Uterus (tissue), 2 donors: ENCODE data around the gene TBXAS1.

Experiments used
- POLR2A ChIP-seq, 2 donors: fragments of 450-650 bp; IDR thresholded peaks; one replicate each; pipeline ENCODE4 v1.6.1; 2016; ENCODE audit warnings: antibody characterized with exemption in 2 of 2, mild to moderate bottlenecking in 1 of 2, moderate library complexity in 1 of 2
- TF ChIP-seq, protein P1 (sequence below), 4 experiments: fragments of 200-600 bp in 2 of 4; fragments of 450-650 bp in 2 of 4; sonication (generic) in 2 of 4; IDR thresholded peaks; one replicate each; pipeline ENCODE4 v1.5.1; 2016 to 2019; ENCODE audit warnings: antibody characterized with exemption in 4 of 4, mild to moderate bottlenecking in 2 of 4, moderate library complexity in 1 of 4

DNA sequence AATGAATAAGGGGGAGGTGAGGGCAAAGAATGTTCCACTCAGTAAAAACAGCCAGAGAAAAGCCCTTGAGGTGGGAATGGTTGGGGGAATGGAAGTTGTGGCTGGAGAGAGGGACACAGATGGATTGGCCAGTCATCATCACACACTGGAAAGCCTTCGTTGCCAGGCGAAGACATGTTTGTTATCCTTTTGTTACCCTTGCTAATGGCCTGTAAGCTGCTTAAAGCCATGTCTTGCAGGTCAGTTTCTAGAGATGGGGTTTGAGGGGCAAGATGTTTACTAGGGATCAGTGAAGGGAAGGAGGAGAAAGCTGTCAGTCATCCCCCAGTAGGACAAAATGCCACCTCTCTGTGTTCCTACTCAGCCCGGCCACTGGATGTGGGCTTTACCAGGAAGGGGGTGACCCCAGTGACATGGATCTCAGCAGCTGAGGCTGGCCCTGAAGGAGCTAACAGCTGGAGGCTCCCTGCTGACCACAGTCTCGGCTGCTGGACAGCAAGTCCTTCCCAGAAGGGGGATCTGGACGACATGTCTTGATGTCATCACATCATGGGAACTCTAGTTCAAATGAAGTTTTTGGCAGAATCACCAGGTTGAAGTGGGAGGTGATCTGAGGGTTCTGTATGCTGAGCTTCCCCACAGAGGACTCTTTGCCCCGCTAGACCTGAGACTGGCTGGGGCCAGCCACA lies 66.2 kb downstream of the TBXAS1 start:
- no peak for TF ChIP-seq POLR2A (IDR thresholded peaks at IDR 0.05)
- TF ChIP-seq, protein P1, sequence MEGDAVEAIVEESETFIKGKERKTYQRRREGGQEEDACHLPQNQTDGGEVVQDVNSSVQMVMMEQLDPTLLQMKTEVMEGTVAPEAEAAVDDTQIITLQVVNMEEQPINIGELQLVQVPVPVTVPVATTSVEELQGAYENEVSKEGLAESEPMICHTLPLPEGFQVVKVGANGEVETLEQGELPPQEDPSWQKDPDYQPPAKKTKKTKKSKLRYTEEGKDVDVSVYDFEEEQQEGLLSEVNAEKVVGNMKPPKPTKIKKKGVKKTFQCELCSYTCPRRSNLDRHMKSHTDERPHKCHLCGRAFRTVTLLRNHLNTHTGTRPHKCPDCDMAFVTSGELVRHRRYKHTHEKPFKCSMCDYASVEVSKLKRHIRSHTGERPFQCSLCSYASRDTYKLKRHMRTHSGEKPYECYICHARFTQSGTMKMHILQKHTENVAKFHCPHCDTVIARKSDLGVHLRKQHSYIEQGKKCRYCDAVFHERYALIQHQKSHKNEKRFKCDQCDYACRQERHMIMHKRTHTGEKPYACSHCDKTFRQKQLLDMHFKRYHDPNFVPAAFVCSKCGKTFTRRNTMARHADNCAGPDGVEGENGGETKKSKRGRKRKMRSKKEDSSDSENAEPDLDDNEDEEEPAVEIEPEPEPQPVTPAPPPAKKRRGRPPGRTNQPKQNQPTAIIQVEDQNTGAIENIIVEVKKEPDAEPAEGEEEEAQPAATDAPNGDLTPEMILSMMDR (IDR thresholded peaks at IDR 0.05): no peak
